ENCODE data around the gene ANKH.

ANKH gene

DNA sequence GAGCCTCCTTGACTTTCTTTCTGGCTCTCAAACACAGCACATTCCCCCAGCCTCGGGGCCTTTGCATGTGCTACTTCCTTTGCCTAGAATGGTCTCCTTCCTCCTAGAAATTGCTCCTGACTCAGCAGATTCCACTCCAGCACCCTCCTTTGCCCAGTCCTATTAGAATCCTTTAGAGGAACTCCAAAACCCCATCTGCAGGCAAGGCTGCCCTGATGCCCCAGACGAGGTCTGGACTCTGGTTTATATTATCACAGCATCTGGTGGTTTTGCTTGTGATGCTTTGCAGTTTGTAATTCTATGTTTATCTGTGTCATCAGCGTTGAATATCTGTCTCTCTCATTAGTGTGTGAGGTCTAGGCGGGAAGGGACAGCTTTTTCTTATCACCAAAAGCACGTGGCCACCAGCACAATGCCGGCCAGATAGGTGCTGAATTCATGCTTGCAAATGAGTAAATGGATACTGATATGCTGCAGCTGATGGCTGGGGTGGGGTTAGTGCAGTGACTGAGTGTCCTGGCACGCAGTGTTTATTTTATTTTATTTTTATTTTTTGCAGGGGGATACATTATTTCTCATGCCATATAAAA is 30.0 kb upstream of the ANKH start:
- Histone ChIP-seq H3K9me2 (replicated peaks; ENCODE audit: low read depth, low read length) (no peaks in the 10 kb centered on the region), H3K4me2 (ENCODE audit: low read depth, low read length, poor library complexity, severe bottlenecking) (no peak overlapping the region), H3K4me1 (ENCODE audit: insufficient read depth, low read length, poor library complexity, severe bottlenecking) (no peaks in the 10 kb centered on the region), H3F3A (ENCODE audit: low read depth) (no peaks in the 10 kb centered on the region), H3K9ac (ENCODE audit: low read depth, low read length, poor library complexity, severe bottlenecking) (no peak overlapping the region), H3K79me2 (ENCODE audit: insufficient read depth, low read length) (no peaks in the 10 kb centered on the region), H2AFZ (ENCODE audit: low read length) (no peak overlapping the region; the same call in 1 of the 2 replicates), H3K27me3 (ENCODE audit: insufficient read depth, low read length, poor library complexity, severe bottlenecking) (no peaks in the 10 kb centered on the region), H3K9me3 (ENCODE audit: insufficient read depth, low read depth, low read length) (no peaks in the 10 kb centered on the region), H3K36me3 (ENCODE audit: insufficient read depth, low read length) (no peaks in the 10 kb centered on the region), H4K20me1 (ENCODE audit: insufficient read depth, low read length, poor library complexity, severe bottlenecking) (no peaks in the 10 kb centered on the region), H3K4me3 (ENCODE audit: low read length, poor library complexity, severe bottlenecking) (no peak overlapping the region)
- TF ChIP-seq, protein P1, sequence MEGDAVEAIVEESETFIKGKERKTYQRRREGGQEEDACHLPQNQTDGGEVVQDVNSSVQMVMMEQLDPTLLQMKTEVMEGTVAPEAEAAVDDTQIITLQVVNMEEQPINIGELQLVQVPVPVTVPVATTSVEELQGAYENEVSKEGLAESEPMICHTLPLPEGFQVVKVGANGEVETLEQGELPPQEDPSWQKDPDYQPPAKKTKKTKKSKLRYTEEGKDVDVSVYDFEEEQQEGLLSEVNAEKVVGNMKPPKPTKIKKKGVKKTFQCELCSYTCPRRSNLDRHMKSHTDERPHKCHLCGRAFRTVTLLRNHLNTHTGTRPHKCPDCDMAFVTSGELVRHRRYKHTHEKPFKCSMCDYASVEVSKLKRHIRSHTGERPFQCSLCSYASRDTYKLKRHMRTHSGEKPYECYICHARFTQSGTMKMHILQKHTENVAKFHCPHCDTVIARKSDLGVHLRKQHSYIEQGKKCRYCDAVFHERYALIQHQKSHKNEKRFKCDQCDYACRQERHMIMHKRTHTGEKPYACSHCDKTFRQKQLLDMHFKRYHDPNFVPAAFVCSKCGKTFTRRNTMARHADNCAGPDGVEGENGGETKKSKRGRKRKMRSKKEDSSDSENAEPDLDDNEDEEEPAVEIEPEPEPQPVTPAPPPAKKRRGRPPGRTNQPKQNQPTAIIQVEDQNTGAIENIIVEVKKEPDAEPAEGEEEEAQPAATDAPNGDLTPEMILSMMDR (conservative IDR thresholded peaks at IDR 0.05; ENCODE audit: low read length): no peak
- TF ChIP-seq EZH2phosphoT487 (IDR thresholded peaks at IDR 0.05; ENCODE audit: borderline replicate concordance): no peak

DNA sequence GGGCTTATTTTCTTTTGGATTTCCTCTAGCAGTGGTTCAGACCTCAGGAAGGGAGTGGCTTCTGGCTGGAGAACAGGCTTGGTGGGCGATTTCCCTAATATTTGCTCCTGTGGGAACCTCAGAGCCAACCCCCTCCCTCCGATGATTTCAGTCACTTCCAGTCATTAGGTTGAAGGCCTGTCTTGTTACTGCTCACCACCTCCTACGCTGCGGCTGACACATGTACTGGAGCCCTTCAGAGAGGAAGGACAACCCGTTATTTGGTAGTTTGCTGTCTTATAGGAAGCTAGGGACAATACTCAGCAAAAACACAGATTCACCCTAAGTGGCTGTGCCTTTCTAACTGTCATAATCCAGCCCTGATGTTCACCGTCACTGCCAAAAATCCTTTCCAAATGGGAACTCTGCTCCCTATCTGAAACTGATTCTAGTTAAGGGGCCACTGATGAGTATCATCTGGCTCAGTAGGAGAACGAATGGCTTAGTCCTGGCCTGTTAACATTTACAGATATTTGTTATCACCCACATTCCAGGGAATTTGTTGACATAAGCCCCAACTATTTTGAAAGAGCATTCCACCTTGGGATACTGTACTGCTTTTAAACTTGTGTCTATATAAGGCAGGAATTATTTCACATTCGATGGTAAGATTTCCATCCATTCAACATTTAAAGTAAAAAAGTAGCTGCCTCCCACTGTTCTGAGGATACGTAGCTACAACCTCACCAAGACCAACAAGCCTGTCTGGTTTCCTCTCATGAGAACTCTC is 29.3 kb upstream of the ANKH start:
- Histone ChIP-seq H2AFZ (ENCODE audit: low read length) (no peak overlapping the region; the same call in 1 of the 2 replicates), H3K36me3 (ENCODE audit: insufficient read depth, low read length) (no peaks in the 10 kb centered on the region), H3F3A (ENCODE audit: low read depth) (no peaks in the 10 kb centered on the region), H3K4me3 (ENCODE audit: low read length, poor library complexity, severe bottlenecking) (no peak overlapping the region), H3K27me3 (ENCODE audit: insufficient read depth, low read length, poor library complexity, severe bottlenecking) (no peaks in the 10 kb centered on the region), H3K9ac (ENCODE audit: low read depth, low read length, poor library complexity, severe bottlenecking) (no peak overlapping the region), H3K79me2 (ENCODE audit: insufficient read depth, low read length) (no peaks in the 10 kb centered on the region), H3K4me1 (ENCODE audit: insufficient read depth, low read length, poor library complexity, severe bottlenecking) (no peaks in the 10 kb centered on the region), H3K9me2 (replicated peaks; ENCODE audit: low read depth, low read length) (no peaks in the 10 kb centered on the region), H3K4me2 (ENCODE audit: low read depth, low read length, poor library complexity, severe bottlenecking) (no peak overlapping the region), H3K9me3 (ENCODE audit: insufficient read depth, low read depth, low read length) (no peaks in the 10 kb centered on the region), H4K20me1 (ENCODE audit: insufficient read depth, low read length, poor library complexity, severe bottlenecking) (no peaks in the 10 kb centered on the region)
- TF ChIP-seq, protein P1 (conservative IDR thresholded peaks at IDR 0.05; ENCODE audit: low read length): no peak
- TF ChIP-seq EZH2phosphoT487 (IDR thresholded peaks at IDR 0.05; ENCODE audit: borderline replicate concordance): no peak

DNA sequence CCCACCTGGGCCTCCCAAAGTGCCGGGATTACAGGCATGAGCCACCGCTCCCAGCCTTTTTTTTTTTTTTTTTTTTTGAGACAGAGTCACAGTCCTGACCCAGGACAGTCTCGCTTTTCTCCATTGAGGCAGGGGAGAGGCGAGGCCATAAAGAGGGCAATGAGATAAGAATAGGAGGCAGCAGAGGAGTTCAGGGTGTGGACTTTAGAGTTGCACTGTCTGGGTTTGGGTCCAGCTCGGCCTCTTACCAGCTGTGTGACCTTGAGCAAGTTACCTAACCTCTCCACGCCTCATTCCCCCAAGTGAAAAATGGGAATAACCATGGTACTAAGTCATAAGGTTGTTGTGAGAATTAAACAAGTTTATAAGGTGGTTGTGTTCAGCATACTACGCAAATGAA is 24.6 kb upstream of the ANKH start:
- no peaks in the 10 kb centered on the region for H3K9me3 ChIP-seq (ENCODE audit: insufficient read depth, low read depth, low read length)
- TF ChIP-seq, protein P1 (conservative IDR thresholded peaks at IDR 0.05; ENCODE audit: low read length): no peak
- TF ChIP-seq EZH2phosphoT487 (IDR thresholded peaks at IDR 0.05; ENCODE audit: borderline replicate concordance): no peak
- no peaks in the 10 kb centered on the region for H3K36me3 ChIP-seq (ENCODE audit: insufficient read depth, low read length)
- H2AFZ ChIP-seq (ENCODE audit: low read length): no peak overlapping the region
- H3K4me1 ChIP-seq (ENCODE audit: insufficient read depth, low read length, poor library complexity, severe bottlenecking): no peaks in the 10 kb centered on the region
- H3F3A ChIP-seq (ENCODE audit: low read depth): no peaks in the 10 kb centered on the region
- H3K27me3 ChIP-seq (ENCODE audit: insufficient read depth, low read length, poor library complexity, severe bottlenecking): no peaks in the 10 kb centered on the region
- no peaks in the 10 kb centered on the region for H4K20me1 ChIP-seq (ENCODE audit: insufficient read depth, low read length, poor library complexity, severe bottlenecking)
- no peaks in the 10 kb centered on the region for H3K9me2 ChIP-seq (replicated peaks; ENCODE audit: low read depth, low read length)
- no peaks in the 10 kb centered on the region for H3K79me2 ChIP-seq (ENCODE audit: insufficient read depth, low read length)
- H3K4me2 ChIP-seq (ENCODE audit: low read depth, low read length, poor library complexity, severe bottlenecking): no peak overlapping the region
- H3K4me3 ChIP-seq (ENCODE audit: low read length, poor library complexity, severe bottlenecking): no peak overlapping the region
- no peak overlapping the region for H3K9ac ChIP-seq (ENCODE audit: low read depth, low read length, poor library complexity, severe bottlenecking)
